22Rv1 (cell line): Measurements from ENCODE around the gene GNB1.

Experiments
- H3K27ac ChIP-seq: fragments of 450-650 bp; 2 replicates; pipeline ENCODE4 v1.5.1; 2017
- CTCF ChIP-seq: fragments of 450-650 bp; IDR thresholded peaks from 2 replicates; pipeline ENCODE4 v1.5.1; 2017; ENCODE audit warnings: mild to moderate bottlenecking
- ZFX ChIP-seq: fragments of 450-650 bp; IDR thresholded peaks from 2 replicates; pipeline ENCODE4 v1.6.1; 2017; ENCODE audit warnings: antibody characterized with exemption, borderline replicate concordance

Gene GNB1

GRCh38 chr1:1903224-1903623 is 12.3 kb upstream of the GNB1 start:
- TF ChIP-seq ZFX: no peak
- no peak for TF ChIP-seq CTCF
- no peak overlapping the region for H3K27ac ChIP-seq

GRCh38 chr1:1901641-1902294 is 10.9 kb upstream of the GNB1 start:
- TF ChIP-seq CTCF (no peak), ZFX (no peak)
- no peak overlapping the region for H3K27ac ChIP-seq

GRCh38 chr1:1900883-1901640 is 10.2 kb upstream of the GNB1 start:
- TF ChIP-seq CTCF: no peak
- no peak for TF ChIP-seq ZFX
- no peak overlapping the region for H3K27ac ChIP-seq

- TF ChIP-seq ZFX: no peak
- TF ChIP-seq CTCF: no peak
- no peak overlapping the region for H3K27ac ChIP-seq
Measured at GRCh38 chr1:1899967-1900327, 9.1 kb upstream of the GNB1 start.

- H3K27ac ChIP-seq: no peak overlapping the region
Measured at GRCh38 chr1:1899266-1899966, 8.5 kb upstream of the GNB1 start.

GRCh38 chr1:1898246-1898933 is 7.5 kb upstream of the GNB1 start:
- TF ChIP-seq ZFX (no peak), CTCF (no peak)
- H3K27ac ChIP-seq: no peak overlapping the region

More at GRCh38 chr1:1899266-1899966, 8.5 kb upstream of the GNB1 start:
- TF ChIP-seq ZFX: no peak
- no peak for TF ChIP-seq CTCF
